Breast epithelium (tissue), 4 donors: ENCODE data around the gene OR13C3. TPM values are rescaled to one million over a fixed set of nuclear protein-coding genes. Genes with fewer than 3 reads are reported as not detected.

Source experiments
- DNase-seq, 2 donors: peaks; one replicate each; pipeline ENCODE4 v3.0.0-alpha.2; 2019; ENCODE audit warnings: low spot score in 2 of 2
- H3K27ac ChIP-seq, 2 donors: fragments of 200-600 bp; sonication (generic) in 1 of 2; one replicate each; pipeline ENCODE4 v1.5.1; 2016 to 2019; ENCODE audit warnings: mild to moderate bottlenecking in 1 of 2
- H3K27me3 ChIP-seq, 2 donors: fragments of 200-600 bp; sonication (generic) in 1 of 2; one replicate each; pipeline versions ENCODE4 v1.5.1 to v1.6.0; 2017 to 2019; ENCODE audit warnings: control low read depth in 1 of 2, mild to moderate bottlenecking in 1 of 2
- H3K36me3 ChIP-seq: fragments of 200-600 bp; one replicate; pipeline ENCODE4 v1.5.1; 2019
- H3K4me1 ChIP-seq, 2 donors: fragments of 200-600 bp; sonication (generic); one replicate each; pipeline ENCODE4 v1.5.1; 2016 to 2019; ENCODE audit warnings: control low read depth in 1 of 2
- H3K4me3 ChIP-seq, 3 donors: fragments of 200-600 bp; sonication (generic); 1 replicate in 2 of 3; 2 replicates in 1 of 3; pipeline ENCODE4 v1.5.1; 2016 to 2019; ENCODE audit warnings: mild to moderate bottlenecking in 3 of 3, moderate library complexity in 2 of 3
- H3K9me3 ChIP-seq, 2 donors: fragments of 200-600 bp; sonication (generic) in 1 of 2; one replicate each; pipeline ENCODE4 v1.5.1; 2016 to 2019; ENCODE audit warnings: control low read depth in 1 of 2
- CTCF ChIP-seq, 3 donors: fragments of 450-650 bp; IDR thresholded peaks; one replicate each; pipeline ENCODE4 v1.5.1; 2016 to 2017; ENCODE audit warnings: antibody characterized with exemption in 3 of 3, mild to moderate bottlenecking in 3 of 3, moderate library complexity in 3 of 3
- POLR2A ChIP-seq: fragments of 450-650 bp; IDR thresholded peaks from one replicate; pipeline ENCODE4 v1.6.1; 2016; ENCODE audit warnings: antibody characterized with exemption, mild to moderate bottlenecking, moderate library complexity
- POLR2AphosphoS5 ChIP-seq, 3 donors: sonication (generic); formaldehyde crosslinking; IDR thresholded peaks; one replicate each; pipeline ENCODE4 v1.6.1; 2017; ENCODE audit warnings: antibody characterized with exemption in 3 of 3
- intact Hi-C: fragments of 100-400 bp; cut with DNase I; formaldehyde crosslinking; loops from one replicate; pipeline ENCODE4 v1.15.1; 2023; ENCODE audit warnings: low total_unique reads
- total RNA-seq, 3 donors: library from RNA; depleted of rRNA; stranded (reverse); fragments of >200 nt; gene quantifications; one replicate each; pipeline ENCODE4 v1.1.0, GENCODE V29; 2016

The OR13C3 gene
- total RNA-seq, 3 donors from 2014 or later: not detected

- no peaks in the 10 kb centered on the region for H3K4me1 ChIP-seq
- intact Hi-C loops: no loop called here
- no peaks in the 10 kb centered on the region for H3K36me3 ChIP-seq
- no peak overlapping the region for H3K27ac ChIP-seq
- TF ChIP-seq POLR2AphosphoS5 (IDR thresholded peaks at IDR 0.05) (no peak), CTCF (IDR thresholded peaks at IDR 0.05) (no peak), POLR2A (no peak)
- H3K27me3 ChIP-seq: no peaks in the 10 kb centered on the region
- no peaks in the 10 kb centered on the region for H3K9me3 ChIP-seq
- H3K4me3 ChIP-seq: no peak overlapping the region
- no peak for DNase-seq
Observed at GRCh38 chr9:104506565-104506964, 30.1 kb downstream of the OR13C3 start.

- no peaks in the 10 kb centered on the region for H3K27me3 ChIP-seq
- no peaks in the 10 kb centered on the region for H3K4me1 ChIP-seq
- intact Hi-C loops: no loop called here
- H3K9me3 ChIP-seq: no peaks in the 10 kb centered on the region
- H3K4me3 ChIP-seq: no peak within 1 kb of the TSS
- H3K27ac ChIP-seq: no peak within 1 kb of the TSS
- DNase-seq: no peak
- no peaks in the 10 kb centered on the region for H3K36me3 ChIP-seq
- TF ChIP-seq CTCF (IDR thresholded peaks at IDR 0.05): no peak
- TF ChIP-seq POLR2AphosphoS5 (IDR thresholded peaks at IDR 0.05): no peak
- no peak for TF ChIP-seq POLR2A
Observed at GRCh38 chr9:104503963-104504362, 32.7 kb downstream of the OR13C3 start, which contains the start of gene OR13F1. Gene OR13F1, plus strand, starts transcription at chr9:104504263. Its CDS starts 0 bp downstream, at chr9:104504263.

- no peak overlapping the region for H3K4me3 ChIP-seq
- intact Hi-C loops: no loop called here
- H3K4me1 ChIP-seq: no peaks in the 10 kb centered on the region
- H3K27me3 ChIP-seq: no peaks in the 10 kb centered on the region
- no peaks in the 10 kb centered on the region for H3K36me3 ChIP-seq
- TF ChIP-seq CTCF (IDR thresholded peaks at IDR 0.05): no peak
- no peak for TF ChIP-seq POLR2A
- no peak for TF ChIP-seq POLR2AphosphoS5 (IDR thresholded peaks at IDR 0.05)
- no peaks in the 10 kb centered on the region for H3K9me3 ChIP-seq
- H3K27ac ChIP-seq: no peak overlapping the region
- no peak for DNase-seq
Observed at GRCh38 chr9:104503440-104503839, 33.2 kb downstream of the OR13C3 start.

GRCh38 chr9:104494808-104495207 lies 41.8 kb downstream of the OR13C3 start:
- intact Hi-C loops: no loop called here
- Histone ChIP-seq H3K4me3 (no peak overlapping the region), H3K9me3 (no peaks in the 10 kb centered on the region), H3K36me3 (no peaks in the 10 kb centered on the region), H3K4me1 (no peaks in the 10 kb centered on the region), H3K27me3 (no peaks in the 10 kb centered on the region), H3K27ac (no peak overlapping the region)
- no peak for TF ChIP-seq POLR2A
- no peak for TF ChIP-seq CTCF (IDR thresholded peaks at IDR 0.05)
- TF ChIP-seq POLR2AphosphoS5 (IDR thresholded peaks at IDR 0.05): no peak
- no peak for DNase-seq

Other genes with a start within 250 kb of the OR13C3 start
- gene OR13F1, start 32.6 kb downstream of the OR13C3 start, total RNA-seq: not detected
- not detected for gene OR13C4, start 9.6 kb downstream of the OR13C3 start, total RNA-seq
- gene OR13C8, start 32.3 kb upstream of the OR13C3 start, total RNA-seq: not detected
- gene OR13C5, start 62.6 kb upstream of the OR13C3 start, total RNA-seq: not detected
- gene OR13C2, start 68.8 kb upstream of the OR13C3 start, total RNA-seq: not detected
- not detected for gene OR13C9, start 81.3 kb upstream of the OR13C3 start, total RNA-seq
- not detected for gene OR13D1, start 157.7 kb upstream of the OR13C3 start, total RNA-seq
- 10 to 100 TPM; 23.1 to 28.2 (median 26.6) TPM for gene NIPSNAP3A, start 210.8 kb upstream of the OR13C3 start, total RNA-seq
- gene NIPSNAP3B, start 227.3 kb upstream of the OR13C3 start, total RNA-seq: 10 to 100 TPM in 1 of 3 donors, 1 to 10 TPM in 2; 4.2 to 11.4 (median 6.9) TPM